Endothelial cell (in vitro differentiated cells): ENCODE measurements around the gene PSMA6. TPM values are rescaled to one million over a fixed set of nuclear protein-coding genes. Genes with fewer than 3 reads are reported as not detected.

Source experiments
- DNase-seq: peaks from one replicate; pipeline ENCODE4 v3.0.0; 2021; ENCODE audit warnings: low spot score
- H3K27ac Mint-ChIP-seq: one replicate; pipeline ENCODE4 v1.8.0; 2021; ENCODE audit warnings: mixed read lengths, inconsistent platforms; ENCODE audit not compliant: unreplicated experiment
- H3K27me3 Mint-ChIP-seq: one replicate; pipeline ENCODE4 v1.8.0; 2021; ENCODE audit warnings: mild to moderate bottlenecking, moderate library complexity, mixed read lengths, inconsistent platforms; ENCODE audit not compliant: unreplicated experiment
- H3K36me3 Mint-ChIP-seq: one replicate; pipeline ENCODE4 v1.8.0; 2021; ENCODE audit warnings: mild to moderate bottlenecking, low read depth, mixed read lengths, inconsistent platforms; ENCODE audit not compliant: unreplicated experiment
- H3K4me1 Mint-ChIP-seq: one replicate; pipeline ENCODE4 v1.8.0; 2021; ENCODE audit warnings: mild to moderate bottlenecking, mixed read lengths, inconsistent platforms; ENCODE audit not compliant: unreplicated experiment
- H3K4me3 Mint-ChIP-seq: one replicate; pipeline ENCODE4 v1.8.0; 2021; ENCODE audit warnings: mild to moderate bottlenecking, mixed read lengths, inconsistent platforms; ENCODE audit not compliant: unreplicated experiment
- H3K9me3 Mint-ChIP-seq: one replicate; pipeline ENCODE4 v1.8.0; 2021; ENCODE audit warnings: mixed read lengths, inconsistent platforms; ENCODE audit not compliant: unreplicated experiment
- CTCF ChIP-seq: fragments of 200-600 bp; sonication (generic); IDR thresholded peaks from one replicate; pipeline ENCODE4 v1.5.0; 2021; ENCODE audit warnings: antibody characterized with exemption; ENCODE audit not compliant: unreplicated experiment
- total RNA-seq: library from RNA; stranded (reverse); fragmentation: NEBNext Ultra II Directional; extraction: Animal tissue kit (Norgen Biotek cat#: 25700); gene quantifications from one replicate; pipeline ENCODE4 v1.2.1, GENCODE V29; 2021; ENCODE audit not compliant: unreplicated experiment

The PSMA6 gene
- total RNA-seq, 1 donor from 2014 or later = 160 TPM

- H3K9me3 Mint-ChIP-seq = no peaks in the 10 kb centered on the region
- H3K36me3 Mint-ChIP-seq = peaks cover 19% of the 10 kb centered on the region
- no peak overlapping the region for H3K4me3 Mint-ChIP-seq
- H3K27ac Mint-ChIP-seq = no peak overlapping the region
- H3K27me3 Mint-ChIP-seq = no peaks in the 10 kb centered on the region
- no peak for DNase-seq
- peaks cover 32% of the 10 kb centered on the region for H3K4me1 Mint-ChIP-seq
- TF ChIP-seq CTCF = no peak
These were observed 10.8 kb upstream of the PSMA6 start for GRCh38 chr14:35281341-35281740.

- Mint-ChIP-seq H3K9me3 (no peaks in the 10 kb centered on the region), H3K27ac (no peak overlapping the region), H3K4me1 (peaks cover 26% of the 10 kb centered on the region), H3K4me3 (no peak overlapping the region), H3K27me3 (no peaks in the 10 kb centered on the region), H3K36me3 (peaks cover 20% of the 10 kb centered on the region)
- no peak for DNase-seq
- no peak for TF ChIP-seq CTCF
These were observed 7.7 kb upstream of the PSMA6 start for GRCh38 chr14:35284506-35284905.

DNA sequence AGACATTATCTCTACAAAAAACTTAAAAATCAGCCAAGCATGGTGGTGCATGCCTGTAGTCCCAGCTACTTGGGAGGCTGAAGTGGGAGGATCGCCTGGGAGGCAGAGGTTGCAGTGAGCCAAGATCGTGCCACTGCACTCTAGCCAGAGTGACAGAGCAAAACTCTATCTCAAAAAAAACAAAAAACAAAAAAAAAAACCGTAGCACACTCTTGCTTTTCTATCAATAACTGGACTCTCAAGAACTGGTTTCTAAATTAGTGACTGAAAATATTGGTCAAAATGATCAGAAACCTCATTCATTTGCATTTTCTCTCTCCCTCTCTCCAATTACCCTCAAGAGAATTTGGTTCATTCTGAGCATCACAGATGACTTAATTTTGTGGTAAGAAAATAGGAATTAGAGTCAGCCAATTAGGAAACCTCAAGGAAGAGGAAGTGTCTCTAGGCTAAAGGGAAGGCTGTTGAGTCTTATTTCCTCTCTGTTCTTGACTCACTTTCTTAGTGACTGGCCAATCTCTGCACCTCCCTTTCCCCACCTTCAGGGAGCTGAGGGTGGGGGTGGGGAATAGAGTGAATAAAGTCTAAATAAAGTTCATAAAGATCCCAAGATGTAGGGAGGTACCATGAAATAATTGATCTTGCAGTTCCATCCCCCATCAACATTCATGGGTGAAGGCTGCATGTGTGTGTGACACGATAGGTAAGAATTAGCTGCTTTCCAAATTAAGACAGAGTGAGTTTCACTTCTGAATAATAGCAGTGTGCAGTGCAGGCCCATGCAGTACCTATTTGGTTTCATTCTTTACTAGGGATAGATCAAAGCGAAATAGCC, 6.8 kb upstream of the PSMA6 start:
- DNase-seq = no peak
- Mint-ChIP-seq H3K27ac (peak overlapping the region; percentile 45), H3K27me3 (no peaks in the 10 kb centered on the region), H3K4me1 (peaks cover 26% of the 10 kb centered on the region), H3K9me3 (no peaks in the 10 kb centered on the region), H3K4me3 (no peak overlapping the region), H3K36me3 (peaks cover 18% of the 10 kb centered on the region)
- no peak for TF ChIP-seq CTCF

DNA sequence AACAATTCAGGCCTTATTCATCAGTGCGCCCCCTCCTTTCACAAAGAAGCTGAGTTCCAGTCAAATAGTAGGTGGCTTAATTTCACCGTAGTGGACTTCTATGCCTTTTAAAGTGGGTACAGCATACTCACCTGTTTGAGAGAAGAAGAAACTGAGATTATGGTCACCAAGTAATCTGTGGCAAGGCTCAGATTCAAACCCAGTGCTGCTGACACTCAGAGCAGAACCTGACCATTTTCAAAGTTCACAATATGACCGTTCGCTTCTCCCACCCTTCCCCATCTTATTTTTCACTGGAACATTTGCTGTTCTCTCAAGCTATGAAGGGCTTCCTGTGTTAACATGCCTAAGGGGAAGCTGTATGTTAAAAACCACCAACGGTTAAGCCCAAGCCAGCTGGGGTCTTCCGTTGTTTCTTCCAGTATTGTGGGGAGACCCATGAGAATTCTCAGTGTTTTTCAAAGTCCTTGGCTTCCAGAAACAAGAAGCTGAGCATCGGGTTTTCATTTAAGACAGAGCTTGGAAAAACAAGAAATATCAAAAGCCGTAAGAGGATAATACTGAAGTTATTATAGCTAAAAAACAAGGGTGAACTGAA, 6.1 kb upstream of the PSMA6 start:
- no peaks in the 10 kb centered on the region for H3K9me3 Mint-ChIP-seq

More for the DNA sequence above, 6.1 kb upstream of the PSMA6 start:
- peaks cover 26% of the 10 kb centered on the region for H3K4me1 Mint-ChIP-seq
- H3K36me3 Mint-ChIP-seq = peaks cover 12% of the 10 kb centered on the region
- TF ChIP-seq CTCF = no peak
- DNase-seq = no peak
- H3K27me3 Mint-ChIP-seq = no peaks in the 10 kb centered on the region
- no peak overlapping the region for H3K4me3 Mint-ChIP-seq
- peak overlapping the region; percentile 37 for H3K27ac Mint-ChIP-seq
